ENCODE measurements around the gene DDO. TPM values are rescaled to one million over a fixed set of nuclear protein-coding genes. Genes with fewer than 3 reads are reported as not detected.

Gene DDO
- total RNA-seq, 1 donor from 2014 or later = 0.32 TPM

- Histone ChIP-seq H3K4me1 (no peaks in the 10 kb centered on the region), H3K27me3 (no peaks in the 10 kb centered on the region), H3K36me3 (no peaks in the 10 kb centered on the region), H3K4me3 (no peak overlapping the region), H3K9me3 (no peaks in the 10 kb centered on the region), H3K27ac (no peak overlapping the region)
- TF ChIP-seq CTCF (IDR thresholded peaks at IDR 0.05) = no peak
- DNase-seq (ENCODE audit: low spot score in 2 of 2) = no peak
- intact Hi-C loops (cut with DNase I) = no loop called here
Measured at GRCh38 chr6:110446405-110446804, 31.0 kb upstream of the DDO start.

- no peak for DNase-seq (ENCODE audit: low spot score in 2 of 2)
- H3K36me3 ChIP-seq = no peaks in the 10 kb centered on the region
- no peak for TF ChIP-seq CTCF (IDR thresholded peaks at IDR 0.05)
- no peak overlapping the region for H3K4me3 ChIP-seq
- H3K9me3 ChIP-seq = peaks cover 0 to 2% of the 10 kb centered on the region in 2 donors
- no peaks in the 10 kb centered on the region for H3K27me3 ChIP-seq
- no peak overlapping the region for H3K27ac ChIP-seq
- H3K4me1 ChIP-seq = no peaks in the 10 kb centered on the region
- intact Hi-C loops (cut with DNase I) = no loop called here
Measured at GRCh38 chr6:110440026-110440425, 24.7 kb upstream of the DDO start.

- DNase-seq (ENCODE audit: low spot score in 2 of 2) = no peak
- peaks cover 0 to 4% of the 10 kb centered on the region in 2 donors for H3K9me3 ChIP-seq
- TF ChIP-seq CTCF (IDR thresholded peaks at IDR 0.05) = no peak
- no peak overlapping the region for H3K4me3 ChIP-seq
- no peaks in the 10 kb centered on the region for H3K4me1 ChIP-seq
- intact Hi-C loops (cut with DNase I) = no loop called here
- H3K27ac ChIP-seq = no peak overlapping the region
- no peaks in the 10 kb centered on the region for H3K36me3 ChIP-seq
- no peaks in the 10 kb centered on the region for H3K27me3 ChIP-seq
Measured at GRCh38 chr6:110439356-110439755, 24.0 kb upstream of the DDO start.

- Histone ChIP-seq H3K9me3 (peaks cover 0 to 4% of the 10 kb centered on the region in 2 donors), H3K4me1 (no peaks in the 10 kb centered on the region), H3K27me3 (no peaks in the 10 kb centered on the region), H3K4me3 (no peak overlapping the region), H3K36me3 (no peaks in the 10 kb centered on the region), H3K27ac (no peak overlapping the region)
- no peak for TF ChIP-seq CTCF (IDR thresholded peaks at IDR 0.05)
- intact Hi-C loops (cut with DNase I) = no loop called here
- no peak for DNase-seq (ENCODE audit: low spot score in 2 of 2)
Measured at GRCh38 chr6:110434961-110435602, 19.7 kb upstream of the DDO start.

GRCh38 chr6:110432285-110432900 lies 17.0 kb upstream of the DDO start:
- TF ChIP-seq CTCF (IDR thresholded peaks at IDR 0.05) = no peak
- H3K27ac ChIP-seq = no peak overlapping the region
- no peaks in the 10 kb centered on the region for H3K27me3 ChIP-seq
- H3K4me1 ChIP-seq = no peaks in the 10 kb centered on the region
- H3K4me3 ChIP-seq = no peak overlapping the region
- DNase-seq (ENCODE audit: low spot score in 2 of 2) = no peak
- H3K36me3 ChIP-seq = no peaks in the 10 kb centered on the region
- intact Hi-C loops (cut with DNase I) = no loop called here
- H3K9me3 ChIP-seq = peaks cover 0 to 4% of the 10 kb centered on the region in 2 donors
